H1 (cell line): ENCODE data around the gene TIAM2. TPM values are rescaled to one million over a fixed set of nuclear protein-coding genes. Genes with fewer than 3 reads are reported as not detected.

Experiments
- CTCF ChIA-PET: fragments of 300-600 bp; sonication (Branson Sonifier 250); formaldehyde crosslinking; loops from one replicate; lab custom pipeline; 2021; ENCODE audit not compliant: partially characterized antibody; lab: Charles Lee
- POLR2A ChIA-PET: fragments of 300-600 bp; sonication (Branson Sonifier 250); formaldehyde crosslinking; loops from one replicate; lab custom pipeline; 2021; ENCODE audit warnings: inconsistent platforms; ENCODE audit not compliant: partially characterized antibody; lab: Charles Lee
- DNase-seq, 2 experiments: peaks; one replicate each; pipeline versions ENCODE4 v3.0.0 to v3.0.0-alpha.2; 2010 to 2022; ENCODE audit warnings: low spot score in 2 of 2, low read depth in 1 of 2, mixed read lengths in 1 of 2
- FAIRE-seq: peaks from 2 replicates; lab custom pipeline; 2011; peaks lifted over from hg19 to GRCh38; lab: Jason Lieb, UNC
- H2AFZ ChIP-seq: 2 replicates; pipeline ENCODE4 v1.8.1; 2012; ENCODE audit warnings: low read length, inconsistent platforms
- H2AK5ac ChIP-seq: 2 replicates; pipeline ENCODE4 v1.6.1; 2013; ENCODE audit warnings: low read depth, low read length
- H2BK120ac ChIP-seq: replicated peaks from 2 replicates; pipeline ENCODE3; 2013; ENCODE audit warnings: low read depth, low read length, inconsistent platforms
- H2BK12ac ChIP-seq: 2 replicates; pipeline ENCODE4 v1.6.1; 2013; ENCODE audit warnings: low read depth, low read length
- H2BK15ac ChIP-seq: 2 replicates; pipeline ENCODE4 v1.6.1; 2013; ENCODE audit warnings: low read length
- H2BK20ac ChIP-seq: 2 replicates; pipeline ENCODE4 v1.6.1; 2013; ENCODE audit warnings: low read length
- H2BK5ac ChIP-seq: 2 replicates; pipeline ENCODE4 v1.6.1; 2013; ENCODE audit warnings: low read depth, low read length
- H3K14ac ChIP-seq: 2 replicates; pipeline ENCODE4 v1.6.1; 2013; ENCODE audit warnings: inconsistent platforms; ENCODE audit not compliant: insufficient read length
- H3K18ac ChIP-seq: 2 replicates; pipeline ENCODE4 v1.6.1; 2013; ENCODE audit warnings: low read length; ENCODE audit errors: extremely low read depth
- H3K23ac ChIP-seq: 2 replicates; pipeline ENCODE4 v1.6.1; 2013; ENCODE audit warnings: inconsistent platforms; ENCODE audit not compliant: insufficient read length
- H3K23me2 ChIP-seq: 2 replicates; pipeline ENCODE4 v1.6.1; 2013; ENCODE audit warnings: low read depth, low read length
- H3K27ac ChIP-seq: 2 replicates; pipeline ENCODE4 v1.6.1; 2011; ENCODE audit warnings: low read depth, low read length, inconsistent platforms
- H3K27me3 ChIP-seq, 4 experiments: replicated peaks in 1 of 4; 1 replicate in 1 of 4; 2 replicates in 3 of 4; pipeline versions ENCODE4 v1.6.1 to v1.8.1; 2011 to 2013; ENCODE audit warnings: low read length in 3 of 4, mild to moderate bottlenecking in 3 of 4, inconsistent platforms in 2 of 4, mixed read lengths in 2 of 4, moderate library complexity in 1 of 4; ENCODE audit not compliant: control insufficient read depth in 3 of 4, insufficient read depth in 3 of 4; ENCODE audit errors: extremely low read depth in 1 of 4
- H3K36me3 ChIP-seq, 4 experiments: 2 replicates each; pipeline versions ENCODE4 v1.6.1 to v1.8.1; 2011 to 2013; ENCODE audit warnings: mild to moderate bottlenecking in 4 of 4, low read length in 3 of 4, moderate library complexity in 2 of 4, control low read depth in 1 of 4, inconsistent platforms in 1 of 4; ENCODE audit not compliant: insufficient read depth in 4 of 4, control insufficient read depth in 2 of 4
- H3K4ac ChIP-seq: replicated peaks from 2 replicates; pipeline ENCODE3; 2013; ENCODE audit warnings: low read length, low read depth, mixed read lengths, inconsistent platforms; ENCODE audit not compliant: insufficient read length
- H3K4me1 ChIP-seq, 4 experiments: replicated peaks in 1 of 4; 1 replicate in 1 of 4; 2 replicates in 3 of 4; pipeline versions ENCODE4 v1.6.1 to v1.8.1; 2011 to 2013; ENCODE audit warnings: low read length in 3 of 4, inconsistent platforms in 2 of 4, mixed read lengths in 1 of 4; ENCODE audit not compliant: insufficient read depth in 4 of 4, control insufficient read depth in 3 of 4
- H3K4me2 ChIP-seq, 2 experiments: 2 replicates each; pipeline versions ENCODE4 v1.6.1 to v1.8.1; 2011 to 2013; ENCODE audit warnings: low read depth in 2 of 2, low read length in 2 of 2, control low read depth in 1 of 2, inconsistent platforms in 1 of 2, mild to moderate bottlenecking in 1 of 2; ENCODE audit not compliant: insufficient read depth in 1 of 2
- H3K4me3 ChIP-seq, 4 experiments: fragments of 200-600, 300-600 bp in 1 of 4; sonication (generic), shearing (Covaris generic), sonication (Bioruptor Twin) in 1 of 4; 2 replicates each; pipeline versions ENCODE4 v1.5.1 to v1.8.1; 2011 to 2016; ENCODE audit warnings: low read length in 4 of 4, low read depth in 3 of 4, control low read depth in 2 of 4, inconsistent platforms in 2 of 4, mild to moderate bottlenecking in 2 of 4, mixed read lengths in 1 of 4, moderate library complexity in 1 of 4; ENCODE audit not compliant: insufficient read depth in 2 of 4; ENCODE audit errors: extremely low read depth in 1 of 4
- H3K56ac ChIP-seq: replicated peaks from 2 replicates; pipeline ENCODE3; 2013; ENCODE audit warnings: low read depth, mild to moderate bottlenecking, mixed read lengths, low read length, inconsistent platforms; ENCODE audit not compliant: insufficient read length
- H3K79me1 ChIP-seq: 2 replicates; pipeline ENCODE4 v1.6.1; 2013; ENCODE audit warnings: low read depth, low read length, control low read depth
- H3K79me2 ChIP-seq, 2 experiments: 2 replicates each; pipeline versions ENCODE4 v1.6.1 to v1.8.1; 2012 to 2013; ENCODE audit warnings: low read length in 2 of 2, mild to moderate bottlenecking in 2 of 2, inconsistent platforms in 1 of 2; ENCODE audit not compliant: insufficient read depth in 2 of 2, control insufficient read depth in 1 of 2
- H3K9ac ChIP-seq, 4 experiments: replicated peaks in 1 of 4; 1 replicate in 1 of 4; 2 replicates in 3 of 4; pipeline versions ENCODE4 v1.6.1 to v1.8.1; 2011 to 2013; ENCODE audit warnings: low read depth in 3 of 4, low read length in 3 of 4, control low read depth in 2 of 4, mild to moderate bottlenecking in 2 of 4, moderate library complexity in 2 of 4, inconsistent platforms in 1 of 4; ENCODE audit errors: extremely low read depth in 1 of 4
- H3K9me3 ChIP-seq, 2 experiments: 2 replicates each; pipeline versions ENCODE4 v1.6.1 to v1.8.1; 2012 to 2013; ENCODE audit warnings: mild to moderate bottlenecking in 2 of 2, moderate library complexity in 2 of 2, control low read depth in 1 of 2, inconsistent platforms in 1 of 2, low read depth in 1 of 2, low read length in 1 of 2, mixed read lengths in 1 of 2; ENCODE audit not compliant: insufficient read depth in 2 of 2
- H4K20me1 ChIP-seq, 2 experiments: replicated peaks in 1 of 2; 2 replicates each; pipeline versions ENCODE3 to v1.8.1; 2011 to 2013; ENCODE audit warnings: inconsistent platforms in 2 of 2, low read length in 2 of 2, mild to moderate bottlenecking in 1 of 2; ENCODE audit not compliant: insufficient read depth in 2 of 2, control insufficient read depth in 1 of 2
- H4K5ac ChIP-seq: 2 replicates; pipeline ENCODE4 v1.6.1; 2013; ENCODE audit warnings: low read length, low read depth, mixed read lengths, inconsistent platforms; ENCODE audit not compliant: insufficient read length
- H4K8ac ChIP-seq: 2 replicates; pipeline ENCODE4 v1.8.0; 2013; ENCODE audit warnings: mild to moderate bottlenecking, moderate library complexity, low read length, inconsistent platforms; ENCODE audit not compliant: insufficient read depth; ENCODE audit errors: extremely low read depth
- H4K91ac ChIP-seq: replicated peaks from 2 replicates; pipeline ENCODE3; 2013; ENCODE audit warnings: low read length, mixed read lengths, inconsistent platforms; ENCODE audit not compliant: insufficient read length
- EP300 ChIP-seq, 2 experiments: IDR thresholded peaks; 1 replicate in 1 of 2; 2 replicates in 1 of 2; pipeline ENCODE4 v1.6.1; 2011 to 2012; ENCODE audit warnings: low read depth in 2 of 2, low read length in 2 of 2, mild to moderate bottlenecking in 2 of 2, borderline replicate concordance in 1 of 2, inconsistent platforms in 1 of 2, moderate library complexity in 1 of 2
- WGBS, 2 experiments: shearing (Covaris generic) in 1 of 2; methylation state at CpG; one replicate each; pipeline versions ENCODE4 v1.1.6 to v1.1.7; 2013 to 2015; ENCODE audit warnings: low lambda C conversion rate in 2 of 2, mixed read lengths in 2 of 2, inconsistent platforms in 1 of 2, low coverage in 1 of 2, missing lambda C conversion rate in 1 of 2; ENCODE audit not compliant: insufficient replicate concordance in 2 of 2, insufficient coverage in 1 of 2, insufficient read length in 1 of 2; ENCODE audit errors: extremely low coverage in 1 of 2, missing lambda C conversion rate in 1 of 2; 5-methylcytosine and 5-hydroxymethylcytosine counted together
- polyA plus RNA-seq, 7 experiments: library from polyadenylated mRNA; depleted of rRNA in 3 of 7; stranded (reverse) in 5 of 7; unstranded in 2 of 7; fragments of >200 nt in 5 of 7; fragments of 200-250 nt in 2 of 7; gene quantifications; 1 replicate in 5 of 7; 2 replicates in 1 of 7; 4 replicates in 1 of 7; pipeline versions ENCODE4 v1.2.1 to v1.2.3, GENCODE V29; 2011 to 2013; ENCODE audit warnings: missing spikeins in 2 of 7, mixed read lengths in 2 of 7
- total RNA-seq: library from RNA; stranded (reverse); fragmentation: NEBNext Ultra II Directional; extraction: Animal tissue kit (Norgen Biotek cat#: 25700); gene quantifications from 2 replicates; pipeline ENCODE4 v1.2.1, GENCODE V29; 2021

The TIAM2 gene
- total and polyA plus RNA-seq, 2 of the 8 experiments (the other 6 are each of a cell fraction or from before 2014, with no cell fraction given) = 7.4 to 23.9 TPM

DNA sequence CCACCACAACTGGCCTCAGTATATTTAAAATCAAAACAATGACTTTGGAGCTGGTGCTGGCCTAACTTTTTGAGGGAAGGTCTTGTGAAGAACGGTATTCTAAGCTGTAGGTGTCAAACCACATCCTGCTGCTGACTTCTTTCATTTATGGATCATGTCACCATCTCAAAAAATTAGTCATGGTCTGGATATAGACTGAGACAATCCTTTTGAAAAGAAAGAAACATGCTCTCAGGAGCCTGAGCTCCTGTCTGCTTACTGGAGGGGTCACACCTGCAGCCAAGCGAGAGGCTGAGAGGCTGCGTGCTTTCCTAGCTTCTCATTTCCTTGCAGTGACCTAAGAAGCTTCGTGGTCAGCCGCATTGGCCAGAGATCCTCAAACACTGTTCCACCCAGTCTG lies 55.2 kb downstream of the TIAM2 start:
- FAIRE-seq (no peak), DNase-seq (peak in 1 of 2 experiments; percentile 4)
- Histone ChIP-seq H2AK5ac (no peak overlapping the region), H2BK120ac (no peak overlapping the region), H3K23me2 (no peaks in the 10 kb centered on the region), H4K5ac (no peak overlapping the region), H2AFZ (no peak overlapping the region), H3K4me2 (no peak overlapping the region), H2BK15ac (no peak overlapping the region), H3K4me3 (no peak overlapping the region), H3K23ac (no peak overlapping the region), H3K4ac (no peak overlapping the region), H3K79me1 (no peaks in the 10 kb centered on the region; the same call in 1 of the 2 replicates), H3K27me3 (no peaks in the 10 kb centered on the region), H3K4me1 (peaks cover 0 to 3% (median 2%) of the 10 kb centered on the region in 4 experiments; a peak in 5 of 7 replicates), H3K56ac (no peak overlapping the region), H3K27ac (no peak overlapping the region), H4K8ac (no peak overlapping the region), H2BK12ac (no peak overlapping the region), H2BK5ac (no peak overlapping the region), H4K91ac (no peak overlapping the region), H3K14ac (no peak overlapping the region), H4K20me1 (no peaks in the 10 kb centered on the region), H3K18ac (no peak overlapping the region), H3K9me3 (no peaks in the 10 kb centered on the region), H2BK20ac (no peak overlapping the region), H3K36me3 (no peaks in the 10 kb centered on the region), H3K9ac (no peak overlapping the region), H3K79me2 (no peaks in the 10 kb centered on the region)
- POLR2A ChIA-PET = interaction anchor here (1.3 to 1.7 kb wide), 3 partner anchors 9 to 74 kb away, joined by 3 read pairs; no protein-coding TSS in a partner anchor
- WGBS, 2 experiments = 94% methylated on average over 5 of the region's 5 CpGs; no CpG with 5 or more reads in 1 of the 2 experiments
- TF ChIP-seq EP300 (IDR thresholded peaks at IDR 0.05; ENCODE audit: borderline replicate concordance in 1 of 2, low read depth in 2 of 2, low read length in 2 of 2) = no peak
- CTCF ChIA-PET = interaction anchor here (0.8 to 1.2 kb wide), 3 partner anchors 11 to 200 kb away, joined by 3 read pairs; no protein-coding TSS in a partner anchor
